GM12878 (cell line): Measurements from ENCODE around the gene TMEM135. TPM values are rescaled to one million over a fixed set of nuclear protein-coding genes. Genes with fewer than 3 reads are reported as not detected.

ENCODE experiments used
- ATAC-seq: fragments of 200-7000 bp; cut with Tn5 transposase; 3 replicates; pipeline ENCODE4 v1.9.1; 2020; ENCODE audit warnings: mild to moderate bottlenecking, moderate library complexity
- BruUV-seq: library from RNA; stranded (reverse); fragments of 400-500 nt; replicated peaks from 2 replicates; lab custom pipeline; 2021; lab: Mats Ljungman, UMichigan
- CTCF ChIA-PET: fragments of 300-600 bp; sonication (Branson Sonifier 250); formaldehyde crosslinking; extraction: SDS; loops from one replicate; lab custom pipeline; 2021; ENCODE audit warnings: inconsistent platforms; lab: Yijun Ruan, JAX
- POLR2A ChIA-PET: fragments of 350-600 bp; formaldehyde crosslinking; extraction: SDS; loops from one replicate; lab custom pipeline; 2021; ENCODE audit warnings: inconsistent platforms; lab: Charles Lee
- RAD21 ChIA-PET: fragments of 300-600 bp; sonication (Branson Sonifier 250); formaldehyde crosslinking; loops from one replicate; lab custom pipeline; 2023; ENCODE audit warnings: antibody characterized with exemption; ENCODE audit not compliant: unreplicated experiment; lab: Charles Lee
- SMC1A ChIA-PET: fragments of 300-600 bp; sonication (Branson Sonifier 250); formaldehyde crosslinking; loops from one replicate; lab custom pipeline; 2023; ENCODE audit not compliant: unreplicated experiment, uncharacterized antibody; lab: Charles Lee
- DNase-seq: peaks from one replicate; pipeline ENCODE4 v3.0.0-alpha.2; 2011; ENCODE audit warnings: low read depth, low spot score
- FAIRE-seq: peaks from 3 replicates; lab custom pipeline; 2011; peaks lifted over from hg19 to GRCh38; lab: Jason Lieb, UNC
- H2AFZ ChIP-seq: 2 replicates; pipeline ENCODE4 v1.6.0; 2011; ENCODE audit warnings: low read depth, low read length, control low read depth; ENCODE audit not compliant: control insufficient read depth
- H3K27ac ChIP-seq: 2 replicates; pipeline ENCODE4 v1.5.1; 2011; ENCODE audit warnings: control low read depth; ENCODE audit not compliant: control insufficient read depth, insufficient read depth
- H3K27me3 ChIP-seq, 2 experiments: replicated peaks in 1 of 2; 2 replicates each; pipeline versions ENCODE4 v1.6.0 to v1.6.1; 2011; ENCODE audit warnings: low read length in 1 of 2; ENCODE audit not compliant: control insufficient read depth in 2 of 2, insufficient read depth in 2 of 2
- H3K36me3 ChIP-seq, 2 experiments: 2 replicates each; pipeline ENCODE4 v1.5.1; 2011; ENCODE audit warnings: low read length in 1 of 2; ENCODE audit not compliant: control insufficient read depth in 2 of 2, insufficient read depth in 2 of 2
- H3K4me1 ChIP-seq: 2 replicates; pipeline ENCODE4 v1.6.1; 2011; ENCODE audit warnings: mild to moderate bottlenecking, low read length, moderate library complexity, mixed read lengths; ENCODE audit not compliant: control insufficient read depth, insufficient read depth
- H3K4me2 ChIP-seq: 2 replicates; pipeline ENCODE4 v1.6.0; 2011; ENCODE audit warnings: control low read depth; ENCODE audit not compliant: control insufficient read depth, insufficient read depth
- H3K4me3 ChIP-seq: fragments of 200-600 bp; sonication (generic); 2 replicates; pipeline ENCODE4 v1.5.1; 2016
- H3K79me2 ChIP-seq: 2 replicates; pipeline ENCODE4 v1.6.0; 2011; ENCODE audit warnings: low read length; ENCODE audit not compliant: control insufficient read depth, insufficient read depth
- H3K9ac ChIP-seq: 2 replicates; pipeline ENCODE4 v1.8.0; 2011; ENCODE audit warnings: low read length, control low read depth, mixed read lengths; ENCODE audit not compliant: control insufficient read depth, insufficient read depth
- H3K9me3 ChIP-seq: replicated peaks from 3 replicates; pipeline ENCODE4 v1.5.1; 2011; ENCODE audit warnings: mild to moderate bottlenecking, low read length; ENCODE audit not compliant: control insufficient read depth, insufficient read depth
- H4K20me1 ChIP-seq: 2 replicates; pipeline ENCODE4 v1.6.0; 2011; ENCODE audit not compliant: control insufficient read depth, insufficient read depth
- BMI1 ChIP-seq: fragments of 450-650 bp; IDR thresholded peaks from 2 replicates; pipeline ENCODE4 v1.6.1; 2016; ENCODE audit warnings: mild to moderate bottlenecking, moderate library complexity, borderline replicate concordance
- BRCA1 ChIP-seq: IDR thresholded peaks from 2 replicates; pipeline ENCODE4 v1.6.1; 2011; ENCODE audit warnings: low read depth, low read length, improper control_type of control experiment
- CBX5 ChIP-seq: sonication (generic); IDR thresholded peaks from 2 replicates; pipeline ENCODE4 v1.6.1; 2016; ENCODE audit warnings: low read depth, moderate library complexity, mild to moderate bottlenecking, inconsistent platforms
- CEBPB ChIP-seq, 2 experiments: fragments of 150-350 bp in 1 of 2; IDR thresholded peaks; 2 replicates each; pipeline ENCODE4 v1.6.1; 2012 to 2014; ENCODE audit warnings: low read depth in 2 of 2, low read length in 2 of 2, borderline replicate concordance in 1 of 2, inconsistent platforms in 1 of 2
- ESRRA ChIP-seq: IDR thresholded peaks from 2 replicates; pipeline ENCODE4 v1.6.1; 2012; ENCODE audit warnings: mild to moderate bottlenecking, low read length, improper control_type of control experiment
- HDAC2 ChIP-seq: fragments of 200-600 bp; sonication (generic); IDR thresholded peaks from 2 replicates; pipeline ENCODE4 v1.6.1; 2017
- MTA2 ChIP-seq: fragments of 450-650 bp; IDR thresholded peaks from 2 replicates; pipeline ENCODE4 v1.6.1; 2016; ENCODE audit warnings: low read depth, mild to moderate bottlenecking, moderate library complexity
- NBN ChIP-seq: fragments of 450-650 bp; IDR thresholded peaks from 2 replicates; pipeline ENCODE4 v1.6.1; 2016
- NR2C2 ChIP-seq: IDR thresholded peaks from 2 replicates; pipeline ENCODE4 v1.6.1; 2011; ENCODE audit warnings: borderline replicate concordance, low read depth; ENCODE audit not compliant: control insufficient read depth, insufficient read length
- NRF1 ChIP-seq: conservative IDR thresholded peaks from 2 replicates; pipeline ENCODE4 v1.6.1; 2011; ENCODE audit warnings: mild to moderate bottlenecking, low read depth, low read length, improper control_type of control experiment
- PAX5 ChIP-seq: IDR thresholded peaks from 2 replicates; pipeline ENCODE4 v1.6.1; 2011; ENCODE audit warnings: low read depth, low read length, borderline replicate concordance
- RAD51 ChIP-seq: fragments of 450-650 bp; IDR thresholded peaks from 2 replicates; pipeline ENCODE4 v1.6.1; 2016; ENCODE audit warnings: moderate library complexity, mild to moderate bottlenecking, inconsistent platforms
- SIN3A ChIP-seq: IDR thresholded peaks from 2 replicates; pipeline ENCODE4 v1.6.1; 2012; ENCODE audit warnings: low read depth, low read length, improper control_type of control experiment
- SMC3 ChIP-seq: IDR thresholded peaks from 2 replicates; pipeline ENCODE4 v1.6.1; 2011; ENCODE audit warnings: low read length, improper control_type of control experiment, borderline replicate concordance
- YY1 ChIP-seq: IDR thresholded peaks from 2 replicates; pipeline ENCODE4 v1.6.1; 2011; ENCODE audit warnings: low read depth, mild to moderate bottlenecking, low read length
- ZBED1 ChIP-seq: IDR thresholded peaks from 2 replicates; pipeline ENCODE4 v1.6.1; 2016; ENCODE audit warnings: borderline replicate concordance
- ZNF24 ChIP-seq: fragments of 450-650 bp; IDR thresholded peaks from 2 replicates; pipeline ENCODE4 v1.6.1; 2017; ENCODE audit warnings: antibody characterized with exemption, mild to moderate bottlenecking
- WGBS: methylation state at CpG from one replicate; pipeline ENCODE4 v1.1.6; 2016; ENCODE audit warnings: low lambda C conversion rate; ENCODE audit not compliant: insufficient replicate concordance, insufficient coverage; ENCODE audit errors: missing lambda C conversion rate; 5-methylcytosine and 5-hydroxymethylcytosine counted together
- in situ Hi-C: fragments of 300-500 bp; cut with MboI; formaldehyde crosslinking; loops from 9 replicates; pipeline ENCODE4 v1.14.3; 2018; ENCODE audit warnings: mixed read lengths
- intact Hi-C: fragments of 100-400 bp; cut with micrococcal nuclease; formaldehyde crosslinking; loops from one replicate; pipeline ENCODE4 v1.14.2; 2022; ENCODE audit not compliant: unreplicated experiment
- polyA plus RNA-seq, 11 experiments: library from polyadenylated mRNA; depleted of rRNA in 4 of 11; unstranded in 6 of 11; stranded (reverse) in 5 of 11; fragments of >200 nt; fragmentation: Nextera tagmentation in 4 of 11; fragmentation: Illumina TruSeq in 1 of 11; extraction: Ambion mirVana in 4 of 11; extraction: Trizol in 1 of 11; gene quantifications; 1 replicate in 1 of 11; 2 replicates in 10 of 11; pipeline versions ENCODE4 v1.2.1 to v1.2.3, GENCODE V29; 2011 to 2016; ENCODE audit warnings: inconsistent platforms in 2 of 11, missing spikeins in 2 of 11, low read depth in 1 of 11
- total RNA-seq, 4 experiments: library from RNA; depleted of rRNA in 3 of 4; stranded (reverse); fragments of >200 nt in 3 of 4; fragmentation: Illumina TruSeq in 1 of 4; extraction: Trizol in 1 of 4; gene quantifications; 2 replicates each; pipeline versions ENCODE4 v1.2.1 to v1.2.3, GENCODE V29; 2013 to 2021
- TF ChIP-seq, protein P1 (sequence below): fragments of 450-650 bp; formaldehyde crosslinking; IDR thresholded peaks from 2 replicates; pipeline ENCODE4 v1.4.0; 2022; ENCODE audit warnings: mild to moderate bottlenecking, moderate library complexity
- TF ChIP-seq, protein P2 (sequence below): fragments of 450-650 bp; IDR thresholded peaks from 2 replicates; pipeline ENCODE4 v1.6.1; 2018; ENCODE audit warnings: borderline replicate concordance, mild to moderate bottlenecking; ENCODE audit not compliant: partially characterized antibody

TMEM135 gene
- total and polyA plus RNA-seq, 10 of the 15 experiments (the other 5 are each of a cell fraction or from before 2014, with no cell fraction given): 7.2 to 117 (median 12.9) TPM

DNA sequence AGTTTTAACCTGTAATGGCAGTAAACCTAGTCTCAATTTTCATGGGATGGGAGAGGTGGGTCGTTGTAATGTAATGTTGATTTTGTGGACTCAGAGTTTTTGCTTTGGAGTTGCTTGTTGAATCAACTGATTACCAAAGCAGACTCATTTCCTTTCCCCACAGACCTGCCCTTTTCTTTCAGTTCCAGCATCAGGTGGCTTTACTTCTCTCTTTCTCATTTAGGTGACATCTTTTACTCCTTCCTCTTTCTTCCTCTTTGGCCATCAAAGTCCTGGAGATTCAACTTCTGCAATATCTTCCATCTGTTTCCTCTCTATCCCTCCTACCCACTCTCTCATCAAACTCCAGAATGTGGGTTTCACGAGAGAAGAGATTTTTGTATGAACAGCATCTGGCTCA, 313.9 kb downstream of the TMEM135 start:
- TF ChIP-seq NRF1 (no peak), SMC3 (no peak), CEBPB (IDR thresholded peaks at IDR 0.05; ENCODE audit: borderline replicate concordance in 1 of 2, low read depth in 2 of 2, low read length in 2 of 2) (no peak), RAD51 (no peak), PAX5 (no peak), BMI1 (no peak), MTA2 (no peak), ZNF24 (no peak), YY1 (no peak), CBX5 (no peak), ESRRA (no peak), ZBED1 (no peak), BRCA1 (no peak), SIN3A (no peak), NR2C2 (no peak), HDAC2 (no peak), NBN (no peak)
- TF ChIP-seq, protein P1, sequence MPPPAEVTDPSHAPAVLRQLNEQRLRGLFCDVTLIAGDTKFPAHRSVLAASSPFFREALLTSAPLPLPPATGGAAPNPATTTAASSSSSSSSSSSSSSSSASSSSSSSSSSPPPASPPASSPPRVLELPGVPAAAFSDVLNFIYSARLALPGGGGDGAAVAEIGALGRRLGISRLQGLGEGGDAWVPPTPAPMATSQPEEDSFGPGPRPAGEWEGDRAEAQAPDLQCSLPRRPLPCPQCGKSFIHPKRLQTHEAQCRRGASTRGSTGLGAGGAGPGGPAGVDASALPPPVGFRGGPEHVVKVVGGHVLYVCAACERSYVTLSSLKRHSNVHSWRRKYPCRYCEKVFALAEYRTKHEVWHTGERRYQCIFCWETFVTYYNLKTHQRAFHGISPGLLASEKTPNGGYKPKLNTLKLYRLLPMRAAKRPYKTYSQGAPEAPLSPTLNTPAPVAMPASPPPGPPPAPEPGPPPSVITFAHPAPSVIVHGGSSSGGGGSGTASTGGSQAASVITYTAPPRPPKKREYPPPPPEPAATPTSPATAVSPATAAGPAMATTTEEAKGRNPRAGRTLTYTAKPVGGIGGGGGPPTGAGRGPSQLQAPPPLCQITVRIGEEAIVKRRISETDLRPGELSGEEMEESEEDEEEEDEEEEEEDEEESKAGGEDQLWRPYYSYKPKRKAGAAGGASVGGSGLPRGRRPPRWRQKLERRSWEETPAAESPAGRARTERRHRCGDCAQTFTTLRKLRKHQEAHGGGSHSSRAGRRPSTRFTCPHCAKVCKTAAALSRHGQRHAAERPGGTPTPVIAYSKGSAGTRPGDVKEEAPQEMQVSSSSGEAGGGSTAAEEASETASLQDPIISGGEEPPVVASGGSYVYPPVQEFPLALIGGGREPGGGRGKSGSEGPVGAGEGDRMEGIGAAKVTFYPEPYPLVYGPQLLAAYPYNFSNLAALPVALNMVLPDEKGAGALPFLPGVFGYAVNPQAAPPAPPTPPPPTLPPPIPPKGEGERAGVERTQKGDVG (CRISPR knock-in tag): no peak
- TF ChIP-seq, protein P2, sequence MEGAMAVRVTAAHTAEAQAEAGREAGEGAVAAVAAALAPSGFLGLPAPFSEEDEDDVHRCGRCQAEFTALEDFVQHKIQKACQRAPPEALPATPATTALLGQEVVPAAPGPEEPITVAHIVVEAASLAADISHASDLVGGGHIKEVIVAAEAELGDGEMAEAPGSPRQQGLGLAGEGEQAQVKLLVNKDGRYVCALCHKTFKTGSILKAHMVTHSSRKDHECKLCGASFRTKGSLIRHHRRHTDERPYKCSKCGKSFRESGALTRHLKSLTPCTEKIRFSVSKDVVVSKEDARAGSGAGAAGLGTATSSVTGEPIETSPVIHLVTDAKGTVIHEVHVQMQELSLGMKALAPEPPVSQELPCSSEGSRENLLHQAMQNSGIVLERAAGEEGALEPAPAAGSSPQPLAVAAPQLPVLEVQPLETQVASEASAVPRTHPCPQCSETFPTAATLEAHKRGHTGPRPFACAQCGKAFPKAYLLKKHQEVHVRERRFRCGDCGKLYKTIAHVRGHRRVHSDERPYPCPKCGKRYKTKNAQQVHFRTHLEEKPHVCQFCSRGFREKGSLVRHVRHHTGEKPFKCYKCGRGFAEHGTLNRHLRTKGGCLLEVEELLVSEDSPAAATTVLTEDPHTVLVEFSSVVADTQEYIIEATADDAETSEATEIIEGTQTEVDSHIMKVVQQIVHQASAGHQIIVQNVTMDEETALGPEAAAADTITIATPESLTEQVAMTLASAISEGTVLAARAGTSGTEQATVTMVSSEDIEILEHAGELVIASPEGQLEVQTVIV: no peak
- WGBS: 0% methylated on average over 2 of the region's 2 CpGs
- no peak overlapping the region for H3K9ac ChIP-seq
- SMC1A ChIA-PET: interaction anchor here (1.0 to 3.0 kb wide), 2 partner anchors 69 to 70 kb away, joined by 8 to 10 read pairs; no protein-coding TSS in a partner anchor
- RAD21 ChIA-PET: interaction anchor here (0.9 kb wide), 1 partner anchor 70 kb away, joined by 6 read pairs; no protein-coding TSS in a partner anchor
- in situ Hi-C loops (loop anchor here (5.0 to 25.0 kb wide), 3 partner anchors 71 to 1536 kb away; no protein-coding TSS in a partner anchor), intact Hi-C loops (loop anchor here (1.0 to 5.0 kb wide), 3 partner anchors 70 to 1201 kb away; no protein-coding TSS in a partner anchor)
- H3K27ac ChIP-seq: no peak overlapping the region
- H3K79me2 ChIP-seq: no peaks in the 10 kb centered on the region
- no TSS peak for BruUV-seq
- no peak for DNase-seq
- FAIRE-seq: no peak
- no peaks in the 10 kb centered on the region for H3K36me3 ChIP-seq
- H3K4me1 ChIP-seq: no peaks in the 10 kb centered on the region
- H3K4me2 ChIP-seq: no peak overlapping the region
- no peaks in the 10 kb centered on the region for H3K27me3 ChIP-seq
- H2AFZ ChIP-seq: no peak overlapping the region
- H3K4me3 ChIP-seq: no peak overlapping the region
- no peak; the same call in 2 of the 3 replicates for ATAC-seq
- no peaks in the 10 kb centered on the region for H4K20me1 ChIP-seq
- CTCF ChIA-PET: interaction anchor here (0.7 to 4.8 kb wide), 10 partner anchors 21 to 415 kb away, joined by 3 to 48 read pairs (median 4); no protein-coding TSS in a partner anchor
- POLR2A ChIA-PET: no interaction called here
- no peaks in the 10 kb centered on the region for H3K9me3 ChIP-seq
